Activated naive CD4-positive, alpha-beta T cell treated with anti-CD3 and anti-CD28 coated beads for 36 hours (primary cell): ENCODE results near the gene RNASE4. TPM values are rescaled to one million over a fixed set of nuclear protein-coding genes. Genes with fewer than 3 reads are reported as not detected.
"Not testable (repeated sequence)": the region's sequence is repeated elsewhere in the genome, so short reads cannot be mapped to it uniquely, and the experiment has no call there.

Experiments used
- CTCF ChIA-PET: fragments of 350-600 bp; sonication (Branson Sonifier 250); formaldehyde crosslinking; loops from one replicate; lab custom pipeline; 2021; ENCODE audit warnings: antibody characterized with exemption; lab: Charles Lee
- DNase-seq: peaks from one replicate; pipeline ENCODE4 v3.0.0-alpha.2; 2020
- H3K27ac Mint-ChIP-seq: one replicate; pipeline ENCODE4 v1.8.0; 2021; ENCODE audit warnings: mild to moderate bottlenecking, mixed read lengths
- H3K27me3 Mint-ChIP-seq: one replicate; pipeline ENCODE4 v1.8.0; 2021; ENCODE audit warnings: low read depth, mixed read lengths
- H3K36me3 Mint-ChIP-seq: one replicate; pipeline ENCODE4 v1.8.0; 2021; ENCODE audit warnings: low read depth, mixed read lengths
- H3K4me1 Mint-ChIP-seq: one replicate; pipeline ENCODE4 v1.8.0; 2021; ENCODE audit warnings: low read depth, mixed read lengths
- H3K4me3 Mint-ChIP-seq: one replicate; pipeline ENCODE4 v1.8.0; 2021; ENCODE audit warnings: mild to moderate bottlenecking, moderate library complexity, mixed read lengths
- H3K9me3 Mint-ChIP-seq: one replicate; pipeline ENCODE4 v1.8.0; 2021; ENCODE audit warnings: mixed read lengths
- intact Hi-C: fragments of 100-400 bp; cut with micrococcal nuclease; formaldehyde crosslinking; loops from one replicate; pipeline ENCODE4 v1.15.1; 2023
- total RNA-seq, 2 experiments: library from RNA; stranded (reverse); gene quantifications; one replicate each; pipeline ENCODE4 v1.2.3, GENCODE V29; 2021

The RNASE4 gene, protein sequence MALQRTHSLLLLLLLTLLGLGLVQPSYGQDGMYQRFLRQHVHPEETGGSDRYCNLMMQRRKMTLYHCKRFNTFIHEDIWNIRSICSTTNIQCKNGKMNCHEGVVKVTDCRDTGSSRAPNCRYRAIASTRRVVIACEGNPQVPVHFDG
- under 1 TPM in 1 of 2 experiments, not detected in 1; 0.19 TPM for total RNA-seq

DNA sequence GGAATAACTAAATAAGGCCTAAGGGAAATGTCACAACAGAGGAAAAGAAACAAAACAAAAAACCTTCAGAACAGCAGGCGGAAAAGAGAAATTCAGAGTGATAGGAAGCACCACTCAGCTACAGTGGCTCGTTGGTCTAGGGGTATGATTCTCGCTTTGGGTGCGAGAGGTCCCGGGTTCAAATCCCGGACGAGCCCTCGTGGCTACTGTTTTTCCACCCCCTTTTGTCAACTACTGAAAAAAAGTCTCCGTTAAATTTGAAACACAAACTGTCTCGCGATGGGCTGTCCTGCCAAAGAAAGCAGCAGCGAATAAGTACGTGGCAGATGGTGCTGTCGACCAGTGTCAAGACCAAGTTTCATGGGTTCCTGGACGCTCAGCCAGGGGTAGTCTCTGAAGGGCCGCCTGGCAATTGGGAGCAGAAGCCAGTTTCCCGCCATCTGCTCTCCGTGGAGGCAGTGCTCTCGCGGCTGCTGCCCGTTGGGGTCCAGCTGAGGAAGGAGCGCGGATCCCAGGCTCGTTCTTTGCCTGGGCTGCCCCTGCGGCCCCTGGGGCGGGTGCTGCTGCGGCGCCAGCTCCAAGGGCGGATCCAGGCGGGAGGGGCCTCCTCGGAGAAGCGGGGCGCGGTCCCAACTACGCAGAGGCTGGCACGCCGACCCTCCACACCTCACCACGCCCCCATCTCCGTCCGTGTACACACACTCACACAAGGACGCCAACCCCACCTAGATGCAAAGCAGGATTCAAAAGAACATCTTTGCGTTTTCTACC is at the start of gene RNASE4:
Gene RNASE4, plus strand, starts transcription at position 670 of the 771 bp plus-strand sequence. CDS start 14,812 bp downstream, outside the sequence.
- H3K27me3 Mint-ChIP-seq: no peaks in the 10 kb centered on the region
- CTCF ChIA-PET: interaction anchor here (0.9 to 5.0 kb wide), 7 partner anchors 21 to 345 kb away, joined by 3 to 36 read pairs (median 6); no protein-coding TSS in a partner anchor
- H3K4me3 Mint-ChIP-seq: no peak within 1 kb of the TSS
- H3K36me3 Mint-ChIP-seq: no peaks in the 10 kb centered on the region
- peak; percentile 90 for DNase-seq
- H3K4me1 Mint-ChIP-seq: peaks cover 22% of the 10 kb centered on the region
- no peak within 1 kb of the TSS for H3K27ac Mint-ChIP-seq
- no peaks in the 10 kb centered on the region for H3K9me3 Mint-ChIP-seq
- intact Hi-C loops: loop anchor here (1.0 to 10.0 kb wide), 9 partner anchors 7 to 771 kb away; partner anchors contain the start of genes CHD8, HNRNPC, SUPT16H and TEP1

DNA sequence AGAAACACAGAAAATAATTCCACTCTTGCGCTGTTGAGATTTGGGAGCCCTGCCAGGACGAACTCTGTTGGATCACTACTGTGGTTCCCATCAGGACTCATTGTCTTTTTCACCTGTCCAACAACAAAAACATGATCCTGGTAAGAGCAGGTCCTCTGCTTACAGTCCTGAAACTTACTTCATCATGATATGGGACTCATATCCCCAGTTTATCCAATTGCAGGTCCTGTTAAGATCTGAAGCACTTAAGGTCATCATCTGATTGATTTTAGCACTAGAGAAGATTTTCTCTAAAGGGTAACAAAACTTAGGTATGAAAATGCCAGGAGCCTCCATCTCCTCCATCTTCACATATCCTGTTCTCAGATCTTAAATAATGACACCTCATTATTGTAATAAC is 42.8 kb upstream of the RNASE4 start, which contains the start of gene OR6S1:
Gene OR6S1, minus strand, starts transcription at position 101 of the 400 bp plus-strand sequence. Its CDS starts 0 bp downstream, at position 101.
- CTCF ChIA-PET: no interaction called here

DNA sequence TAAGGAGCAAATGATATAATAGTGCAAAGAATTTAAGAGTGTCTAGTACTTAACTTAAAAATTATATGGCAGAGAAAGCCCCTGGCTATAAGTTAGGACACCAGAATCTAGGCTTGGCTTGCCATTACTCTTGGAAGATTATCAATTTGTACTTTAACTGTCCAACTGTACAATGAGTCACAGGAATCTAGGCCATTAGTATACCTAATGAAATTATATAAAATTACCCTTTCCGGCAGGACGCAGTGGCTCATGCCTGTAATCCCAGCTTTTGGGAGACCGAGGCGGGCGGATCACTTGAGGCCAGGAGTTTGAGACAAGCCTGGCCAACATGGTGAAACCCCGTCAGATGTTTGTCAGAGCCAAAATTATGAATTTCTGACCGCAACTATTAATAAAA is 42.2 kb upstream of the RNASE4 start:
- no peaks in the 10 kb centered on the region for H3K4me1 Mint-ChIP-seq
- no peak for DNase-seq
- H3K27me3 Mint-ChIP-seq: peaks cover 7% of the 10 kb centered on the region
- intact Hi-C loops: no loop called here
- H3K9me3 Mint-ChIP-seq: no peaks in the 10 kb centered on the region
- H3K27ac Mint-ChIP-seq: no peak overlapping the region
- CTCF ChIA-PET: no interaction called here
- no peaks in the 10 kb centered on the region for H3K36me3 Mint-ChIP-seq
- H3K4me3 Mint-ChIP-seq: no peak overlapping the region

More for the DNA sequence above, 42.8 kb upstream of the RNASE4 start, which contains the start of gene OR6S1:
- H3K4me1 Mint-ChIP-seq: no peaks in the 10 kb centered on the region
- intact Hi-C loops: no loop called here
- peaks cover 7% of the 10 kb centered on the region for H3K27me3 Mint-ChIP-seq
- DNase-seq: no peak
- no peak within 1 kb of the TSS for H3K27ac Mint-ChIP-seq
- no peaks in the 10 kb centered on the region for H3K36me3 Mint-ChIP-seq
- no peak within 1 kb of the TSS for H3K4me3 Mint-ChIP-seq
- H3K9me3 Mint-ChIP-seq: no peaks in the 10 kb centered on the region

DNA sequence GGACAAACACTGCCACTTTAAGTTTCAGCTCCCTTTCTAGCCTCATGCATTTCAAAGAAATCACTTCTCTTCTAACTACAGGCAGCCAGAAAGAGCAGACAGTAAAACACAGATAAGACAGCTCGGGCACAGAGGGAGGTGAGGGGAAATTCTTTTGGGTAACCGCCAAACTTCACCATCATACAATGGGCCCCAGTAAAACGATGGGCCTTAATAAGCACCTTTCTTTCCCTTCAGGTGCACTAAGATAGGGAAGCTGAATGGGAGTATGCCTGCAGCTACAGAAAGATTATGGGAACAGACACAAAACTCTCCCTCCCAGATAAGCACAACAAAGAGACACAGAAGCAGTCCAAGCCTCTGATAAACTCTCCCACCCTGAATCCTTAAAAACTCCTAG is 41.6 kb upstream of the RNASE4 start:
- DNase-seq, intact Hi-C loops, H3K4me3 Mint-ChIP-seq, H3K4me1 Mint-ChIP-seq, H3K9me3 Mint-ChIP-seq, H3K27ac Mint-ChIP-seq, H3K36me3 Mint-ChIP-seq, H3K27me3 Mint-ChIP-seq, CTCF ChIA-PET: not testable (repeated sequence)

DNA sequence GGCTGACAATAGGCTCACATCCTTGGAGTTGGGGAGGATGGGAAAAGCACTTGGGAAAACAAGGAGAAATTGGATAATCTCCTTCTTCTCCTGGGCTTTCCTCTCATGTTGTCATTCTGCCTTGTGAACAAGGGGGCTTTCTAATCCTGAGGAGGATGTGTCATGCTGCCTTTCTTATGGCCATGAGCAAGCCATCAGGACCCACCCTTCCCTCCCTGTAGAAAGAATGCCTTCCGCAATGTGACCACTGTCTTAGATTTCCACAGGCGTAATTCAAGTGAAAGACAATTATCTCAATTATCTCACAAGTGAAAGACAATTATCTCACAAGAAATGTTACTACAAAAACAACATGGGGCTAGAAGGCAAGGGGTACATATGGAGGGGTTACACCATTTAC is 39.8 kb upstream of the RNASE4 start:
- no peaks in the 10 kb centered on the region for H3K9me3 Mint-ChIP-seq
- peaks cover 8% of the 10 kb centered on the region for H3K27me3 Mint-ChIP-seq
- no peak for DNase-seq
- H3K4me3 Mint-ChIP-seq: no peak overlapping the region
- no peak overlapping the region for H3K27ac Mint-ChIP-seq
- H3K4me1 Mint-ChIP-seq: no peaks in the 10 kb centered on the region
- intact Hi-C loops: no loop called here
- CTCF ChIA-PET: no interaction called here
- no peaks in the 10 kb centered on the region for H3K36me3 Mint-ChIP-seq

DNA sequence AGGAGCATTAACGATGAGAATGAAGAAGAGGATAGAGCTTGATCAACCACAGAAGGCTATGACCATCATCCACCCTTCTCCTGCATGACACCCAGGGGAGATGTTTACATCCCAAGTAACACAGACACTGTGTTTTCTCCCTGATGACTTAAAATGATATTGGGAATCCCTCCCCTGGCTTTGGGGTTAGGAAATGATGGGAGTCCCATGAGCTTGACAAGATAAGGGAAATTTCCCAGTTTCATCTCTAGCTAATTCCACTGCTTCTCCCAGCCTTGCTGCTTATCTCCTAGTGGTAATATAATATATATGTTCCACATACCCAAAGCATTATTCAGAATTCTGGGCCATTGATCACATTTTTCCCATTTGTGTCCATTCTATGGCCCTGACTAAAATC is 38.9 kb upstream of the RNASE4 start:
- Mint-ChIP-seq H3K9me3 (no peaks in the 10 kb centered on the region), H3K4me3 (no peak overlapping the region), H3K4me1 (no peaks in the 10 kb centered on the region), H3K27me3 (peaks cover 8% of the 10 kb centered on the region), H3K36me3 (no peaks in the 10 kb centered on the region), H3K27ac (no peak overlapping the region)
- CTCF ChIA-PET: interaction anchor here (0.6 to 1.1 kb wide), 5 partner anchors 32 to 447 kb away, joined by 3 to 6 read pairs (median 5); no protein-coding TSS in a partner anchor
- intact Hi-C loops: no loop called here
- no peak for DNase-seq

DNA sequence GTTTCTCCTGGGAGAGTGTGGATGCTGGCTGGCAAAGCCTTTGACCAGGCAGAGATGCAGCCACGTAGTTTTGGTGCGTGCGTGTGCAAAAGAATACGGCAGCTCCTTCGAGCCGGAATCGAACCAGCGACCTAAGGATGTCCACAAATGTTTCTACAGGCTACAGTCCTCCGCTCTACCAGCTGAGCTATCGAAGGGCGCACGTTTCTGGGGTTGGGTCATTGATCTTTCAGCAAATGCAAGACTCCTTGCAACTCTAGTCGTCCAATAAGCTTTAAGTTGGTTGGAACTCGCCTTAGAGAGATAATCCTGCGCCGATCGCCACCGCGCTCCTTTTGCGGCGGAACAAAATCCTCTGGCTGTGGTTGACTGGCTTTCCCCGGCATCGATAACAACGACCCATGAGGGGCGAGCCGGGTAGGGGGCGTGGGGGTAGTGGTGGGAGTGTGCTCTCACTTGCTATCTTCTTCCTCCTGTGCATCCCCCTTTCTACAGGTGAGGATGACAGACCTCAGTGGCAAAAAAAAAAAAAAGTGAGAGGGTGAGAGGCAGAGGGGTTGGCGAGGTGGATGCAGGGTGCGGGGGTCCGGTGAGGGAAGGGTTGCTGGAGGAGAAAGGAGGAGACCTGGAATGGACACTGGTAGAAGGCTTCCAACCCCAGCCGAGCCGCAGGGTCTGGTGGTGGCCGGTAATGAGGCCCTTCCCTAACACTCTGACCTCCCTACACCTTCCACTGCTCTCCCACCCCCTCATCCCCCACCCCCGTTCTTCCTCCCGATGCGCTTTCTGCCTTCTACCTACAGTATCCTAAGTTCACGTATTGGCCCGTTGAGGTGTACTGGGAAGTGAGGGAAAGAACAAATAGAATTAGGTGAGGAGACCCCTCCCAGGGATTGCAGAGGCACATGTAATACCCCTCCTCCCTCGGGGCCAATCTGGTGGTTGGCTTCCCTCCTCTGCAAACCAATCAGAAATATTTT is 31.1 kb upstream of the RNASE4 start:
- DNase-seq: peak; percentile 87
- peaks cover 25% of the 10 kb centered on the region for H3K4me1 Mint-ChIP-seq
- H3K4me3 Mint-ChIP-seq: peak overlapping the region; percentile 69
- peaks cover 54% of the 10 kb centered on the region for H3K27me3 Mint-ChIP-seq
- no peaks in the 10 kb centered on the region for H3K9me3 Mint-ChIP-seq
- H3K36me3 Mint-ChIP-seq: no peaks in the 10 kb centered on the region
- peak overlapping the region; percentile 66 for H3K27ac Mint-ChIP-seq
- CTCF ChIA-PET: interaction anchor here (0.6 to 1.4 kb wide), 2 partner anchors 9 to 39 kb away, joined by 3 to 4 read pairs; no protein-coding TSS in a partner anchor
- intact Hi-C loops: loop anchor here (1.0 kb wide), 3 partner anchors 20 to 40 kb away; no protein-coding TSS in a partner anchor

DNA sequence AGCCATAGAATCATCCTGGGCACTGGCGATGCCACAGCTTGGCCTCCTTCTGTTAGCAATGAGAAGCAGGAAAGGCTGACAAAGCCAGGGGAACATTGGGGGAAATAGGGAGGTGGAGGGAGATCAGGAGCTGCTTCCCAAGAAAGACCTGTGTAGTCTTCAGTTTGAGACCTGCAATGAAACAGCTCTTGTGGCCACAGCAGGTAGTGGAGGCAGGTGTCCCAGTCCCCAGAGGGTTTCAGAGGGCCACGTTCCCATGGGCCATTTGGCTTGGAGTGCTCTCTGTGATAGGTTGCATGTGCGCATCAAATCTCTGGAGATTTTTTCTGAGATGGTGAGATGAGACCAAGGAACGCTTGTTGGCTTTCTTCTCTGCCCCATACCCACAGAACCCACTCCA is 28.5 kb upstream of the RNASE4 start:
- H3K9me3 Mint-ChIP-seq: no peaks in the 10 kb centered on the region
- H3K4me3 Mint-ChIP-seq: no peak overlapping the region
- CTCF ChIA-PET: interaction anchor here (0.5 to 10.9 kb wide), 2 partner anchors 37 to 163 kb away, joined by 3 to 96 read pairs; no protein-coding TSS in a partner anchor
- intact Hi-C loops: no loop called here
- peaks cover 25% of the 10 kb centered on the region for H3K4me1 Mint-ChIP-seq
- H3K27ac Mint-ChIP-seq: no peak overlapping the region
- H3K27me3 Mint-ChIP-seq: peaks cover 54% of the 10 kb centered on the region
- H3K36me3 Mint-ChIP-seq: no peaks in the 10 kb centered on the region
- no peak for DNase-seq

DNA sequence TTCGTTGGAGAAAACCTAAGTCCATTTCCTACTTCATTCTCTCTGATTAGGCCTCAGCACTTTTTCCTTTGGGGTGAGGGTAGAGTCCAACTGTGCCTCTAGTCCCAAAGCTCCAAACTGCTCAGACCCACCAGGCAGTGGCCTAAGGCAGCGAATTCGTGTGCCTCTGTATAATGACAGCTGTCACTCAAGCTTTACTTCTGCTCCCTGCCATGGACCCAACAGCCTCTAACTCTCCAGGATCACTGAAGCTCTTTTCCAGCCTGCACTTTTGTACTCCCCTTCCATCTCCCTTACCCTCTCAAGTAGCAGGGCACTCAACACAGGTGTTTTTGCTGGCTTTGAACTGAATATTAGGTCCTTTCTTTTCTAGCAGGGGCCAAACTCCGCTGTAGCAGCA is 28.1 kb upstream of the RNASE4 start:
- H3K27me3 Mint-ChIP-seq: peaks cover 54% of the 10 kb centered on the region
- DNase-seq: no peak
- H3K9me3 Mint-ChIP-seq: no peaks in the 10 kb centered on the region
- no peaks in the 10 kb centered on the region for H3K36me3 Mint-ChIP-seq
- no peak overlapping the region for H3K27ac Mint-ChIP-seq
- CTCF ChIA-PET: interaction anchor here (0.5 to 10.9 kb wide), 6 partner anchors 12 to 162 kb away, joined by 3 to 96 read pairs (median 3); no protein-coding TSS in a partner anchor
- intact Hi-C loops: no loop called here
- no peak overlapping the region for H3K4me3 Mint-ChIP-seq
- peaks cover 25% of the 10 kb centered on the region for H3K4me1 Mint-ChIP-seq

DNA sequence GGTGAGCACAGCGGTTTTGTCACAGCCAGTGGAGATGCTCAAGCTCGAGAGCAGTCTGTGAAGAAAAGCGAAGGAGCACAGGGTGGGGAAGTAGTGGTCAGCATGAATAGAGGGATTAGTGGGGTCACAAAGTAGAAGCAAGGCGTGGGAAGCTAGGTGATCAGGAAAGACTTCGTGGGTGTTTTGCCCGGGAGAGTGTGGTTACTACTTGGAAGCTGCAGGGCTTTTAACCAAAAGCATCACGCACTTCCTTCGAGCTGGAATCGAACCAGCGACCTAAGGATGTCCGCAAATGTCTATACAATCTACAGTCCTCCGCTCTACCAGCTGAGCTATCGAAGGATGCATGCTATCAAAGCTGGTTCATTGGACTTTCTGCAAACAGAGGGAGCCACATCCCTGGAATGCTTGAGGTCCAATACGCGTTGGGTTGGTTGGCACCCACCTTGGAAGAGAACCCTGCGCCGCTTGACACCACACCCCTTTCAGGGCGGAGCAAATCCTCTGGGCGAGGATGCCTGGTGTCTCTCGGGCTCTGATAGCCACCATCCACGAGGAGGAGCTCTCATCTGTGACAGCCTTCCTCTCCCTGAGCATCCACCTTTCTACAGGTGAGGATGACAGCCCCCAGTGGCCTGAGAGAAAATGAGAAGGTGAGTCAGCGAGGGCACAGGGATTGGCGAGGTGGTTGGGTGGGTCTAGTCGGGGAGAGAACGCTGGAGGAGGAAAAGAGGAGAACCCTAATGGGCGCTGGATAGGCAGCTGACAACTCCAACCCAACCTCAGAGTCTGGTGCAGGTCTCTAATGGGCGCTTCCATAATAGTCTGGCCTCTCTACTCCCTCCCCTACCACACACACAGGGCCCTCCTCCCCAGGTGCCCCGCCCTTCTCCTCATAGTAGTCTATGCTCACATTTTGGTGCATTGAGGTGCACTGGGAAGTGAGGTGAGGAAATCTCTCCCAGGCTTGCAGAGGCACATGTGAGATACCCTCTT is 26.8 kb upstream of the RNASE4 start:
- Mint-ChIP-seq H3K9me3 (no peaks in the 10 kb centered on the region), H3K4me1 (peaks cover 25% of the 10 kb centered on the region), H3K27ac (no peak overlapping the region), H3K4me3 (no peak overlapping the region), H3K36me3 (no peaks in the 10 kb centered on the region), H3K27me3 (peaks cover 44% of the 10 kb centered on the region)
- peak; percentile 52 for DNase-seq
- intact Hi-C loops: no loop called here
- CTCF ChIA-PET: interaction anchor here (0.7 to 10.9 kb wide), 14 partner anchors 10 to 330 kb away, joined by 3 to 96 read pairs (median 4); no protein-coding TSS in a partner anchor

DNA sequence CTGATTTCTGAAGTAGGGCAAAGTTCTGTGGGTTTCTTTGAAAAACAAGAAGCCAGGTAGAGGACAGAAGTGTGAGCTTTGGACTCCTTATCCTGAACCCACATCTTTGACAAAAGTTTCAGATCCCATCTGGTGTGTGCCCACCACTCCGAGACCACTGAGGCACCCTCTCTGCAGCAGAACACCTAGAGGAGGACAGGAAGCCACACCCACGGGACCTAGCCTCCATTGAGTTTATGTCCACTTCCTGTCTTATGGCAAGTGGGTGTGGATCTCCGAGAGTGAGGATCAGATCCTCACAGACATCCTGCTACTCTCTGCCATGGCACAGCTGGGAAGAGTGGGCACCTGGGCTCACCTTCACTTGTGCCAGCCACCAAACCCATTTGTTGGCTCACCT is 26.1 kb upstream of the RNASE4 start:
- intact Hi-C loops: no loop called here
- H3K9me3 Mint-ChIP-seq: no peaks in the 10 kb centered on the region
- no peak overlapping the region for H3K4me3 Mint-ChIP-seq
- no peaks in the 10 kb centered on the region for H3K36me3 Mint-ChIP-seq
- CTCF ChIA-PET: interaction anchor here (1.2 to 10.9 kb wide), 9 partner anchors 10 to 40 kb away, joined by 3 to 96 read pairs (median 5); partner anchors contain the start of gene RNASE4
- H3K4me1 Mint-ChIP-seq: peaks cover 27% of the 10 kb centered on the region
- H3K27me3 Mint-ChIP-seq: peaks cover 44% of the 10 kb centered on the region
- no peak overlapping the region for H3K27ac Mint-ChIP-seq
- DNase-seq: no peak
